NCI-H774 (cell line): Measurements from ENCODE around the gene CXCL1.

Source experiments
- DNase-seq: peaks from one replicate; lab custom pipeline; 2025; lab: John Stamatoyannopoulos, UW

The CXCL1 gene

DNA sequence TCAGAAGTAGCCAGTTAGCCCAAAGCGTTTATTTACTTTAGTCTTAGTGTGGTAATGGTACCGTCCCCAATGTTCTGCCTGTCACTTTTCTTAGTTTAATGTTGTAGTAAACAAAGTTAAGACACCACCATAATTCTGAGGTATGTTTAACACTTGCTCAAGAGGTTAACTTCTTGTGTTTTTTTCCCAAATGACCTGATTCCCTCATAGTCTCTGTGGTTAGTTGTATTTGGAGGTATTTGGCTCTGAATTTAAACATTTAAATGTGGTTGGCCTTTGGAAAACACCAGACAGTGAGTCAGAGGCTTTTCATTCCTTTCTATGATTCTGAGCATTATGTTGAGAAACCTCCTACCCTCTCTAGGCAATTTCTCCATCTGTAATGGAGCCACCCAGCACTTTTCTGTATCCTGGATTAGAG is 47.9 kb downstream of the CXCL1 start:
- DNase-seq = no peak

DNA sequence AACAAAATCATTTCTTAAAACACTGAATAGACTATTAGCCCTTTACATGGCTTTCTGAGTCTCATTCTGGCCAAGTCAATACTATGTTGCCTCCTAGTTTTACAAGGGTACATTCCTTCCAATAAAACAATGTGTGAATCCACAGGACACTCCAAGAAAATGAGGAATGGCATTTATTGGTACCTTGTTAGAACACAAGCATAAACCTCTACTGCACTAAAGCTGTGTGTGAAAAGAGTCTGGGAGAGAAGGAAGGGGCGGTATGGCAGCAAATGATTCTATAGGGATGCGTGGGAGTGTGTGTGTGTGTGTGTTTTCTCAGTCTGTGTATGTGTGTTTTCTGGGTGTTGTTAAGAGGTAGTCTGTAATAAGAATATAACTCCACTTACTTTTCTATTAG is 48.9 kb downstream of the CXCL1 start:
- DNase-seq = no peak

DNA sequence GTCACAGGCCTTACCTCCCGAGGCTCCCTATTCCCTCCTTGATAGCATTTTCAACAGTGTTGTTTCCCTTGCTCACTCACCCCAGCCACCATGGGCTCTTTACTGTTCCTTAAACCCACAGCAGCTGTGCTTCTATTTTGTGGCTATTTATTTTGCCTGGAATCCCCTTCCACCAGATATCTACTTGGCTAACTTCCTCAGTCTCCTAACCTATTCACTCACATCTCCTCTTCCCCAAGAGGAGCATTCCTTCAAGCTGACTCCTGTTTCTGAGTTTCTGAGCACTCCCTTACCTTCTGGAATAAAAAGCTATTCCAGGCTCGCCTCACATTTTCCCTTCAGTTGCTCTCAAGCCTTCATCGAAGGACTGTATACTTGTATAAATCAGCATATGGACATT is 50.5 kb downstream of the CXCL1 start:
- DNase-seq = no peak
